HS-27A (cell line): Measurements from ENCODE around the gene TRAF3.
"Not testable (repeated sequence)": the region's sequence is repeated elsewhere in the genome, so short reads cannot be mapped to it uniquely, and the experiment has no call there.

ENCODE experiments used
- DNase-seq: peaks from one replicate; pipeline ENCODE4 v3.0.0-alpha.2; 2012; ENCODE audit warnings: low read depth, missing footprints

Gene TRAF3

DNA sequence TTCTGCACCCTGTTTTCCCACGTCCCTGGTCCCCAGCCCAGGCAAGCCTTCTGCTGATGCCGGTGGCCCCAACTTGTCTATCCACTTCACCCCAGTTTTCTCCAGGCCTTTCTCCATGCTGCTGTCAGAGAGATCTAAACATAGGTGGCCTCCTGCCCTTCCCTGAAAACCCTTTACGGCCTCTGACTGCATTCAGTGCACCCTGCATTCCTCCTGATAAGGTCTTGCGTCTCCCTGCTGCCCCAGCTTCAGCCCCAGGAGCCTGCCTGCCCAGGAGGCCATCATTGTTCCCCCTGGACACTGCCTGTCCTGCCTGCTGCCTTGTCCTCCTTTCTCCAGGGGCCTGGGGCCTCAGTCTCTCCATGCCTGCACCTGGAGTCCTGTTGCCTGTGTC lies 29.8 kb downstream of the TRAF3 start:
- DNase-seq: no peak

DNA sequence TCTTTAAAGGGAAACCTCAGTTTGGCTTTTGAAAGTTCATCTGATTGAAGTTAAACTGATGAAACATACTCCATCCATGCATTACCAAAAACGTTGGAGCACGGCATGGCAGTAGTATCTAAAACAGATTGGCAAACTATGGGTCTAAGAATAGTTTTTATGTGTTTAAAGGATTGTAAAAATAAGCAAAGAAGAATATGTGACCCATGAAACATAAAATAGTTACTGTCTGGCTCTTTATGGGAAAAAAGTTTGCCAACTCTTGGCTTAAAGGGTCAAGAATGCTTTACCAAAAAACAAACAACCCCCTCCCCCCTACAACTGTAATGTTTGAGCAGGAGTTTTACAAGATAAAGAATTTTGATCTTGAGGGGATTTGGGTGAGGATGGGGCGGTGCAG lies 32.6 kb downstream of the TRAF3 start:
- DNase-seq: no peak

DNA sequence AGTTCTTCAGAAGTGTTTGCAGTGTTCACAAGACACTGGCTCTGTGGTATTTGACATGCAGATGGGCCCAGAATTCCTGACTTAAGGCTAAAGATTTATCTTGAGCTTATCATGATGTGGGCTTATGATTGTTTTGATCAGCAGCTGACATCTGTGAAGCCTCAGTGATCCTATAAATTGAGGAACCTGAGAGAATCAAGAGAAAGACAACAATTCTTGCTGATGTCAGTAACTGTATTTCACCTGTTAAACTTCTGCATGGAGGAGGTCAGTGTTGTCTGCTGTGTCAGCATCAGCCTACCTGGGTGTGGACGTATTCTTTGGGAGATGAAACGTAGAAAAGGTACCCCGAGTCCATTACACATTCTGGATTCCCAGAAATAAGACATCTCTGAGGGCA lies 33.3 kb downstream of the TRAF3 start:
- DNase-seq: no peak

DNA sequence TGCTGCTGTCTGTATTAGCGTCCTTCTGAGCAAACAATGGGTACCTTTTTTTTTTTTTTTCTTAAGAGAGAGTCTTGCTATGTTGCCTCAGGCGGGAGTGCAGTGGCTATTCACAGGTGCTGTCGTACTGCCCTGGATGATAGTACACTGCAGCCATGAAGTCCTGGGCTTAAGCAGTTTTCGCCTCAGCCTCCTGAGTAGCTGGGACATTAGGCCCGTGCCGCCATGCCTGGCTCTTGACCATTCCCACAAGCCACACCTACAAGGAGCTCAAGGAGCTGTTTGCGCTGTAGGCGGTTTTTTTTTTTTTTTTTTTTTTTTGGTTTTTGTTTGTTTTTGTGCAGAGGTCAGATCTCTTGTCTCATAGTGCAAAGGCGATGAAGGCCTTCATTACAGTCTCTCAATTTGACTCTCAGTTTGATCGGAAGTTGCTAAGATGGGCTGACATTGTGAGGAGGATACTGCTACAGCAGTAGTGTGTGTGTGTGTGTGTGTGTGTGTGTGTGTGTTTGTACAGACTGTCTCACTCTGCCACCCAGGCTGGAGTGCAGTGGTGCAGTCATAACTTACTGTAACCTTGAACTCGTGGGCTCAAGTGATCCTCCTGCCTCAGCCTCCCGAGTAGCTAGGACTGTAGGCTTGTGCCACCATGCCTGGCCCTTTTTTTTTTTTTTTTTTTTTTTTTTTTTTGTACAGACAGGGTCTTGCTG lies 34.2 kb downstream of the TRAF3 start:
- no peak for DNase-seq

DNA sequence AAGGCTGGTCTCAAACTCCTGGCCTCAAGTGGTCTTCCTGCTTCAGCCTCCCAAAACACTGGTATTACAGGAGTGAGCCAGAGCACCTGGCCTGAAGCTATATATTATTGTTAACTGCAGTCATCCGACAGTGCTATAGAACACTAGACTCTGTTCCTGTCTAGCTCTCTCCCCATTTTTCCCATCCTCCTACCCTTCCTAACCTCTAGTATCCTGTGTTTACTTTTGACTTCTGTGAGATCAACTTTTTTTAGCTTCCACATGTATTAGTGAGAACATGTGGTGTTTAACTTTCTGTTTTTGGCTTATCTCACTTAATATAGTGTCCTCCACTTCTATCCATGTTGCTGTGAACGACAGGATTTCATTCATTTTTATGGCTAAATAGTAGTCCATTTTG lies 34.7 kb downstream of the TRAF3 start:
- no peak for DNase-seq

DNA sequence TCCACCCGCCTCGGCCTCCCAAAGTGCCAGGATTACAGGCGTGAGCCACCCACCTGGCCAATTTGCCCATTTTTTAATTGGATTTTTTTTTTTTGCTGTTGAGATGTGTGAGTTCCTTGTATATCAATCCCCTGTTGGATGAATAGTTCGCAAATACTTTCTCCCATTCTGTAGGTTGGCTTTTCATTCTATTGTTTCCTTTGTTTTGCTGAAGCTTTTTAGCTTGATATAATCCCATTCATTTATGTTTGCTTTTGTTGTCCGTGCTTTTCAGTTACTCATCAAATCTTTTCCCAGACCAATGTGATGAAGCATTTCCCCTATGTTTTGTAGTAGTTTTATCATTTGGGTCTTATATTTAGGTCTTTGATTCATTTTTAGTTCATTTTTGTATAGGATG lies 36.4 kb downstream of the TRAF3 start:
- DNase-seq: no peak

DNA sequence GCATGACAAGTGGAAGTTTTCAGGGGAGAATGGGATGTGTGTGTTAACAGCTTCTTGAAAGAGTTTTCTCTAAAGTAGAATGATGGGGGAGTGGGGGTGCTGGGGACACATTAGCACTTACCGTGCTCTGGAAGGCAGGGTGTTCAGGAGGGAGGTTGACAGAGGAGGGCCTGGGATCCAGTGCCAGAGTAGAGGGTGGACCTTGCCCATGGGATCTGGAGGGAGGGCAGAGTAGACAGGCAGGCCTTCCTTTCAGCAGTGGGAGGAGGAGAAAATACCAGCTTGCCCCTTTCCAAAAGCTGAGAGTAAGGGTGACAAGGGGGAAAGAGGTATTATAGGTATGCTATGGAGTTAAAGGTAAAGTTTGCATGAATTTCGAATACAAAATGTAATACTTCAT lies 40.1 kb downstream of the TRAF3 start:
- no peak for DNase-seq

DNA sequence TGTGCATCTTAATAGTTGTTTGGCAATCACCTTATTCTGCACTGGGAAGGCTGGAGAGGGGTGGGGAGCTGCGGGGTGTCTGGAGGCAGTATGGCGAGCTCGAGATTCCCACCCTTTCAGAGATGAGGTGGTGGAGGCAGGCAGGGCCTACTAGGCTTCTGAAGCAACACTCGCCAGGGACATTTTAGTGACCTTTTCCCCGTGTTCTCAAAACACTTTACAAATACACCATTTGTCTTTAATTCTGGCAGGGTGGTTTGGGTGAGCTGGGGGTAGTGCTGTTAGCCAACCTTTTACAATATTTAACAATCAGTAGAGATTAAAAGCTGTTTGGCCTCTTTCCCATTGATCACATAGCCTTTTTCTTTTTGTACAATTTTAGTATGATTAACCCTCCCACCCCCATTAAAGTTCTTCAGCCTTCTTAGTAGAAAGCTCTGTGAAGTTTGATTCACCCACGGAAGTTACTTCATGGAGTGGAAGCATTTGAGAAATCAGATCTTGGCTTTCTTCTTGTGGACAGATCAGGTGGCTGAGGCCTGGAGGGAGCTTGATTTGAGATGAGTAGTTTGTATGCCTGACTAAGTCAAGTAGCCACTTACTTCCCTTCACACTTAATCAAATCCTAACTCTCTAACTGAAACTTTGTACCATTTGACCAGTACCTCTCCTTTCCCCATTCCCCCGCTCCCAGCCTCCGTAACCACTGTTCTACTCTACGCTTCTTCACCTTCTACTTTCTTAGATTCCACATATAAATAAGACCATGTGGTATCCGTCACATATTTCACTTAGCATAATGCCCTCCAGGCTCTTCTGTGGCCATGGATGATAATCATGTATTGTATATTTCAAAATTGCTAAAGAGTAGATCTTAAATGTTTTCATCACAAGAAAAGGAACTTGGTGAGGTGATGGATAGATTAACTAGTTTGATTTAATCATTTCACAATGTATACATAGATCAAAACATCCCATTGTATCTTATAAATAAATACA lies 41.0 kb downstream of the TRAF3 start:
- DNase-seq: no peak

DNA sequence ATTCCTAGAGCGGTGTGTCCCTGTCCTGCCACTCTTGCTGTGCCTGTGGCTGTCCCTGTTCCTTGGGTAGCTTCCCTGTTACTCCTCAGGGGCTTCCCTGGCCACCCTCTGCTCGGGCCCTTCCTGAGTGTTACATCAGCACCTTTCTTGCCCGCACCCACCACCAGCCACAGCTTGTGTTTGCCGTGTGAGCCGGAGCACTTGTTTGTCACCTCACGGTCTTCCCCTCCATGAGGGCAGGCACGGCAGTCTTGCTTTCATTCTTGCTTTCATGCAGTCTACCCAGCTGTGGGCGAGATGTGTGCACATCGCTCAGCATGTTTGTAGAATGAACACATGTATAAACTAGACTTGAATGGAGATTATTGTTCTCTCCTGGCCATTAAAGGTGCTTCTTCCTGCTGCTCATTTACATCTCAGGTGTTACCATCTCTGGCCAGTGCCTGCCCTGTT lies 42.0 kb downstream of the TRAF3 start:
- DNase-seq: no peak

DNA sequence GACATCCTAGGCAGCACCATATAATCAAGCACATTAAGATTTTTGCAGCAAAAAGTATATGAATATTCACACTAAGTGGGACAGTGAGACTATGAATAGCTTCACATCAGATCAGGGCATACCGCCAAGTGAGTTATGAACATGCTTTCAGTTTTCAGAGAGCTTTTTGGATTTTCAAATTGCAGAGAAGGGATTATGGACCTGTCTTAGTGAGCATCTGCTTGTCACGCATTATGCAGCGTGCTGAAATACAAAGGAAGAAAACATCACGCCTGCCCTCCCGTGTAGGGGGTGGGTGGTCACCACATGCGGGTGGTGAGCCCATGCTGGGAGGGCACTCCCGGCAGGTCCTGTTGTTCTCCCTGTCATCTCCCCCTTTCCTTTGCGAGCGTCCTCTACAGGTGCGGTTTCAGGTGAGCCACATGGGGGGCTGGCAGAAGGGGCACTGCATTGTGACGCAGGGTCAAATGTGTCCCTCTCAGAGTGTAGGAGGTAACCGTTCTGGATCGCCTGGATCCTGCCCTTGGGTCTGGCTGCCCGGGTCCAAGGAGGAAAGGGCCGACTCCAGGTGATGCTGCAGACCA lies 42.6 kb downstream of the TRAF3 start:
- no peak for DNase-seq

DNA sequence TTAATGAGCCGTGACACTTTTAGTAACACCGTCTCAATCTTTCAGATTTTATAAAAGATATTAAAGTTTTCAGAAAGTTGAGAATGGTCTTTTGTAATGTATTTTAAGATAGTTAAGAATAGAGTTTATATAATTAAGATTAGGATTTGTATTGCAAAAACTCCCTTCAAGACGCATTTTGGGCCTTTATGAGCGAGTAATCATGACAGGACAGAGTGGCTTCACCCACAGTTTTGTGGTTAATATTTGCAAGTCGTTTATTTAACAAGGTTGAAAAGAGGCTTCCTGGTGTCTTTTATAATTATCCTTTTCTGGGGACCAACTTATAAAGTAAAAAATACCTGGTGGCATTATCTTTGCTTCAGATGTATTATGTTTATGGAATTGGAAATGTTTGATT lies 44.0 kb downstream of the TRAF3 start:
- no peak for DNase-seq

DNA sequence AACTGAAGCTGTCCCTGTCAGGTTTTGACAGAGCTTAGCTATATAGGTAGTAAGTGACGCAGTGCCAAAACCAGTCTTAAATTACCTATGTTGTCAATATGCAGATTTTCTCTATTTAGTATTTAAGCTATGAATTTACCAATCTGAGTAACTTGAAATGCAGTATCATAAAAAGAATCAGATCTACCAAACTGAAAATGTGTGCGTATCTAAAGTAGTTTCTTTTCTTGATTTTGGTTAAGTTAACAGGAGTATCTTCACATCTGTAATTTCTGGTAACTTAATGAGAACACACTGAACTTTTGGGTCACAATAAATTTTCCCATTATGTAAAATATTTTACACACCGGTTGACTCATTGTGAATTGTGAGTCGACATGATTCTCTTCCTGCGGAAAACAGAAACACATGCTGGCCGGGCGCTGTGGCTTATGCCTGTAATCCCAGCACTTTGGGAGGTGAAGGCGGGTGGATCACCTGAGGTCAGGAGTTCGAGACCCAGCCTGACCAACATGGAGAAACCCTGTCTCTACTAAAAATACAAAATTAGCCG lies 45.1 kb downstream of the TRAF3 start:
- no peak for DNase-seq

DNA sequence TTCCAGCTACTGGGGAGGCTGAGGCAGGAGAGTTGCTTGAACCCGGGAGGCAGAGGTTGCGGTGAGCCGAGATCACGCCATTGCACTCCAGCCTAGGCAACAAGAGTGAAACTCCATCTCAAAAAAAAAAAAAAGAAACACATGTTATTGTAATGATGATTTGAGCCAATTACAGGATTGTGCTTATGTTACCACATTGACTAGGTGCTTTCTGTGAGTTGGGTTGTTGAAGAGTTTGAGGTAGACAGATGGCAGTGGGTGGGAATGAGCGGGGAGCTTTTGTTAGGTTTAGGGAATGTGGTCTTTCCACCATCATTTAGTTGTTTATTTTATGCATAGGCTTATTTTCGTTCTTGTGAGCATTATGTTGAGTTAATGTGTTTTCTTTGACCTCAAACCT lies 45.6 kb downstream of the TRAF3 start:
- DNase-seq: not testable (repeated sequence)

DNA sequence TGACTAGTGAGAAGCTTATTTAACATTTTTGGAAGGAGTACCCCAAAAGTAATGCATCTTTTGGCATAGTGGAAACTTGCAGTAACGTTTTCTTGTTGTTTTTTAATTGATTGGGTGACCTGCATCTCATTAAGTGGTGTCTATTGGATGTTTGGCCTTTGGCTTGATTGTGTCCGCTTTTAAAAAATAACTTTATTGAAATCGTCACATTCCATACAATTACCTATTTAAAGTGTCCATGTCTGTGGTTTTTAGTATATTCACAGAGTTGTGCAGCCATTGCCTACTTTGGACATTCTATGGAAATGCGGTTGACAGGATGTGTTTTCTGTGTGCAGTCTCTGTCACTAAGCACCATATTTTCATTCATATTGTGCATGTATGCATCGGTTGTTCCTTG lies 46.3 kb downstream of the TRAF3 start:
- no peak for DNase-seq

DNA sequence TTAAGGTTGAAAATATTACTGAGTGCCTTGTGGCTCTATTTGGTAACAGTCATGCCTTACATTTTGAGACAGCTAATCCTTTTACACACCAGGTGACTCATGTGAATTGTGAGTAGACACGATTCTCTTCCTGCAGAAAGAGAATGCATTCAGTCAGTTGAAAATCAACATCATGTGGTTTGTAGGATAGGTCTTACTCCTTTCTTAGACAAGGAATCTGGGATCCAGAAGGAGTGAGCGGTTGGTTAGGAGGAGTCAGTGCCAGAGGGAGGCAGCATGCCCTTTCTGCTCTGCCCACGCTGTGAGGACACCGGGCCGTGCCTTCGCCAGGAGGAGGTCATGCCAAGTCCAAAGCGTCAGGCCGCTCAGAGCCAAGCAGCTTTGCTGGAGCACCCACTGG lies 47.6 kb downstream of the TRAF3 start:
- no peak for DNase-seq

DNA sequence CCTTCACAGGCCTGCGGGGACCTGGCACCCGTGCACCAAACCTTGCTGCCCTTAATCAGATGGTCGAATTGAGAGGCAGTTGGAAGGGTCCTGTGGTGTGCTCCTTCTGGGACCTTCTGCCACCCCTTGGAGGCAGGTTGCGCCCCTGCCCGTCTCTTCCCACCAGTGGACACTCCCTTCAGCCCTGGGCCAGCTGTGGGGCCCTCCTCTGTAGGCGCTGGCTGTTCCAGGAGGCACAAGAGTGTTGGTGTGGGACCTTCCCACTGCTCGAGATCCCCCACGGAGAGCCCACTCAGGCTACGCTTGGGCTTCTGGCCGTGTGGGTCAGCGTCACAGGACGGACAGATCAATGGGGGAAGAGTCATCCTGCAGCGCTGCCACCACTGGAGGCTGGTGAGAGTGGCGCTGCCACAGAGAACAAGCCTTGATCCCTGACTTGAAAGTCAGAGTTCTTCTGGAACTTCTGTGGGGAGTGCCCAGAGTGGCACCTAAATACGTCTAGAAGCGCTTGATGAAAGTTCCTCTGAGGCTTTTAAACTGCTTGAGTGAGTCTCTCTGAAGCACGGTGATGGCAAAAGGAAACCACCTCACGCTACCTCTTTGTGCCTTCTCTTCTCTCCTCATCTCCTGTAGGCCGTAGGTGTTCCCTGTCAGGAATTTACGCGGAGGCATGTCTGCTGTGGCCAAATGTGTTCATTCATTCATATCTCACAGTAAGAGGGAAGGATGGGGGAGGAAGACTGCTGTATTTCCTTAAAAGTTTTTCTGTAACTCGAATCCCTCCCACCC lies 48.3 kb downstream of the TRAF3 start:
- no peak for DNase-seq

DNA sequence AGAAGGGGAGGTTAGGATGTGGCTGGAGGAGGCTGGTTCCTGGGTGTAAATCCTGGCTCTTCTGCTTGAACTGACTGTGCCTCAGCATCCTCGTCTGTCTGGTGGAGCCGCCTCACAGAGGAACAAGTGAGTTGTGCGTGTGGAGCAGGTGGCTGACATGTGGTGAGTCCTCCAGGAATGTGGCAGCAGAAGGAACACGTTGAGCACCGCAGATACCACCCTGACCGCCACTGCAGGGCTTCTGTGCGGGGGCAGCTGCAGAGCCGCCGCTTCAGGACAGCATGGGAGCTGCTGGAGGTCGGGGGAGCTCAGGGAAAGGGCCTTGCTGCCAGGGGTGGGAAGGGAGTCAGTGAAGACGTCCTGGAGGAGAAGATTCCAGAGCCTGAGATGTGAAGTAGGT lies 48.9 kb downstream of the TRAF3 start:
- DNase-seq: no peak

DNA sequence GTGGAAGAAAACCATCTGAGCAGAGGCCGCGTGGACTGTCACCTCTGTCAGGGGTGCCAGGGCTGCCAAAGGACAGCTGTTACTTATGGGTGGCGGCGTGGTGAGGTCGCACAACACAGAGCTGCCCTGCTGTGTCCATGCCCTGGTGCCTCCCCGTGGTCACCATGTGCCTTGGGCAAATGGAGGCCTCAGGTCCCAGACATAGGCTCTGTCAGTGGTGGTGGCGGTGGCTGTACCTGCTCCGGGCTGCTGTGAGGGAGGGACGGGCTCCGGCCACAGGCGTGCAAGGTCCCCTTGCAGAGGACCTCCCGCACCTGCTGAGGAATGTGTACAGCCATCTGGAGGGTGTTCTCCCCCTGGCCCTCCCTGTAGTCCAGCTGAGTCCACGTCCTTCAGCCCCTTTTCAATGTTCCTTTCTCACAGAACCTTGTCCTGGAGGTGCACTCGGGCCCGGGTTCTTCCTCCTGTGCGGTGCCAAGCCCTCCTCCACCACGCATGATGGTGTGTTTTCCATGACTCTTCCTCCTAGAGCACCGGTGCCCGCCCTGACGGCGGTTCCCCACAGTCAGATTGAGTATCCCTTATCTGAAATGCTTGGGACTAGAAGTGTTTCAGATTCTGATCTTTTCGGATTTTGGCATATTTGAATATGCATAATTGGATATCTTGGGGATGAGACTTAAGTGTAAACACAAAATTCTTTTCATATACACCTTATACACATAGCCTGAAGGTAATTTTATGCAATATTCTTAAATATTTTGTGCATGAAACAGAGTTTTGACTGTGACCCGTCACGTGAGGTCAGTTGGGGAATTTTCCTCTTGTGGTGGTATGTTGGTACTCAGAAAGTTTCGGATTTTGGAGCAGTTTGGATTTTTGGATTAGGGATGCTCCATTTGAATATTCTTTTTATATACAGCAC lies 49.8 kb downstream of the TRAF3 start:
- no peak for DNase-seq

DNA sequence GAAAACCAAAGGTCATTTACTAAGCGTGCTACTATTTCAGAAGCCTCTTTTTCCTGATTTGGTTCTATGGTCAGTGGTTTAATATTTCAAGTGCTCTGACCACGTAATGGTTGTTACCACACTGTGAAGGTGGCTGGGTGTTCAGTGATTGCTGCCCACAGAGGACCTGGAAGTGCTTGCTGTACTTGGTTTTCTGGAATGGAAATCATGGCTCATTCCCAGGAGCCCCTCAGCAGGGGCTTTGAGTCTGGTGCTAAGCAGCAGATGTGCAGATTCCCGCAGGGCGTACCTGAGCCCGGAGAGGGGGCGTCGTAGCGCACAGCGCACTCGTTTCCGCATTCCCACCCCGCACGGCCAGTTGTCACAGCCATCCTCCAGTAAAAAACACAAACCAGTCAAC lies 50.5 kb downstream of the TRAF3 start:
- DNase-seq: no peak

DNA sequence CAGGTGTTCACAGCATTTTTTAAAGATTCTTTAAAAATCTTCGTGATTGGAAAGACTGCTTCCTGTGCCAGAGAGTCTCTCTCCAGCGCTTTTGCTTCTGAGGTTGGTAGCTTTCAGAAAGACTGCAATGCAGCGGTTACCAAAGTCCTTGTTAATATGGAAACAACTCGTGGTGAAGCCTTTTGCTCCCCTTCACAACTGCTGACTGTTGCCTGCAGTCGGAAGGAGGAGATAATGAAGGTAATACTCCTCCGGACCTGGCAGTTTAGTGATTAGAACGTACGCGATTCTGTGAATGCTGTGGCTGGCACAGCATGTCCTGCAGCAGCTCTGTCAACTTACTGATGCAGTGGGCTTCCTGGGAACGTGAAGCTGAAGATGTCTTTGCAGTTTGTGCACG lies 50.9 kb downstream of the TRAF3 start:
- DNase-seq: no peak
